ENCODE data around the gene LRRD1.
"Not testable (repeated sequence)": the region's sequence is repeated elsewhere in the genome, so short reads cannot be mapped to it uniquely, and the experiment has no call there.

Gene LRRD1

GRCh38 chr7:92178928-92179924, at the start of gene LRRD1:
LRRD1 (minus strand) TSS chr7:92179142; CDS start chr7:92165202, 13,940 bp downstream.
- peak; percentile 86 for DNase-seq (ENCODE audit: low read depth)

- DNase-seq (ENCODE audit: low read depth) = no peak
Observed at GRCh38 chr7:92228742-92229141, 49.8 kb upstream of the LRRD1 start.

GRCh38 chr7:92228100-92228499, 49.2 kb upstream of the LRRD1 start:
- DNase-seq (ENCODE audit: low read depth) = no peak

GRCh38 chr7:92226981-92227380, 48.0 kb upstream of the LRRD1 start:
- DNase-seq (ENCODE audit: low read depth) = no peak

- DNase-seq (ENCODE audit: low read depth) = no peak
Observed at GRCh38 chr7:92221766-92222165, 42.8 kb upstream of the LRRD1 start.

- no peak for DNase-seq (ENCODE audit: low read depth)
Observed at GRCh38 chr7:92206672-92207071, 27.7 kb upstream of the LRRD1 start.

GRCh38 chr7:92205987-92206386, 27.0 kb upstream of the LRRD1 start:
- DNase-seq (ENCODE audit: low read depth) = no peak

- DNase-seq (ENCODE audit: low read depth) = no peak
Observed at GRCh38 chr7:92200791-92201190, 21.8 kb upstream of the LRRD1 start.

GRCh38 chr7:92192326-92192725, 13.4 kb upstream of the LRRD1 start:
- DNase-seq (ENCODE audit: low read depth) = no peak

- not testable (repeated sequence) for DNase-seq (ENCODE audit: low read depth)
Observed at GRCh38 chr7:92189246-92189645, 10.3 kb upstream of the LRRD1 start.

- DNase-seq (ENCODE audit: low read depth) = not testable (repeated sequence)
Observed at GRCh38 chr7:92184294-92184693, 5.4 kb upstream of the LRRD1 start.

- DNase-seq (ENCODE audit: low read depth) = no peak
Observed at GRCh38 chr7:92177362-92177761, 1.6 kb downstream of the LRRD1 start.

GRCh38 chr7:92169529-92169928, 9.4 kb downstream of the LRRD1 start:
- not testable (repeated sequence) for DNase-seq (ENCODE audit: low read depth)

- DNase-seq (ENCODE audit: low read depth) = no peak
Observed at GRCh38 chr7:92161271-92161670, 17.7 kb downstream of the LRRD1 start.

GRCh38 chr7:92158660-92159575, 20.0 kb downstream of the LRRD1 start:
- no peak for DNase-seq (ENCODE audit: low read depth)

GRCh38 chr7:92156990-92157389, 22.0 kb downstream of the LRRD1 start:
- no peak for DNase-seq (ENCODE audit: low read depth)

GRCh38 chr7:92155108-92155739, 23.7 kb downstream of the LRRD1 start:
- DNase-seq (ENCODE audit: low read depth) = no peak

GRCh38 chr7:92150450-92151017, 28.4 kb downstream of the LRRD1 start:
- DNase-seq (ENCODE audit: low read depth) = no peak

GRCh38 chr7:92149736-92150239, 29.2 kb downstream of the LRRD1 start:
- no peak for DNase-seq (ENCODE audit: low read depth)

GRCh38 chr7:92143192-92143880, 35.6 kb downstream of the LRRD1 start:
- DNase-seq (ENCODE audit: low read depth) = not testable (repeated sequence)

GRCh38 chr7:92142791-92143190, 36.2 kb downstream of the LRRD1 start:
- not testable (repeated sequence) for DNase-seq (ENCODE audit: low read depth)

Measured in activated T-helper 9 cell treated with anti-CD3 and anti-CD28 coated beads, Interleukin-2, amount 50 U/mL, for 16 hours (primary cell).